Measurements from ENCODE around the gene CLASP1. TPM values are rescaled to one million over a fixed set of nuclear protein-coding genes. Genes with fewer than 3 reads are reported as not detected.
"Not testable (repeated sequence)": the region's sequence is repeated elsewhere in the genome, so short reads cannot be mapped to it uniquely, and the experiment has no call there.

CLASP1 gene
- polyA plus RNA-seq, 1 donor from 2014 or later = 16.0 TPM

- Mint-ChIP-seq H3K27ac (peak overlapping the region in 1 of 3 donors; percentile 20), H3K4me3 (peak overlapping the region in 1 of 4 donors; percentile 34)
These were observed 339.9 kb downstream of the CLASP1 start for GRCh38 chr2:121309323-121309722.

DNA sequence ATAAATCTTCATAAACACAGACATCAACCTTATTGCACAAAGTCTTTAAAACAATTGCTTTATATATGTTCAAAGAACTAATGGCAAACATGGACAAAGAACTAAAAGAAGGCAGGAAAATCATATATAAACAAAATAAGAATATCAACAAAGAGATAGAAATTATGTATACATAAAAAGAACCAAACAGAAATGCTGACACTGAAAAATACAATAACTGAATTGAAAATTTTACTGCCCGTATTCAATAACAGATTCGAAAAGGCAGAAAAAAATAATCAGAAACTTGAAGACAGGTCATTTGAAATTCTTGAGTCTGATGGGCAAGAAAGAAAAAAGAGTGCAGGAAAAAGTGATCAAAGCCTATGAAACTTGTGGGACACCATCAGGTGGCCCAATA is 342.2 kb downstream of the CLASP1 start:
- H3K27me3 Mint-ChIP-seq = peaks cover 26% of the 10 kb centered on the region
- no peak overlapping the region for H3K27ac Mint-ChIP-seq
- H3K4me3 Mint-ChIP-seq = no peak overlapping the region
- H3K36me3 Mint-ChIP-seq = no peaks in the 10 kb centered on the region
- peaks cover 0 to 11% (median 3%) of the 10 kb centered on the region in 3 donors for H3K9me3 Mint-ChIP-seq
- no peaks in the 10 kb centered on the region for H3K4me1 Mint-ChIP-seq

More at GRCh38 chr2:121309323-121309722, 339.9 kb downstream of the CLASP1 start:
- Mint-ChIP-seq H3K4me1 (no peaks in the 10 kb centered on the region), H3K27me3 (peaks cover 19% of the 10 kb centered on the region), H3K36me3 (peaks cover 1% of the 10 kb centered on the region), H3K9me3 (peaks cover 1 to 11% (median 3%) of the 10 kb centered on the region in 3 donors)

DNA sequence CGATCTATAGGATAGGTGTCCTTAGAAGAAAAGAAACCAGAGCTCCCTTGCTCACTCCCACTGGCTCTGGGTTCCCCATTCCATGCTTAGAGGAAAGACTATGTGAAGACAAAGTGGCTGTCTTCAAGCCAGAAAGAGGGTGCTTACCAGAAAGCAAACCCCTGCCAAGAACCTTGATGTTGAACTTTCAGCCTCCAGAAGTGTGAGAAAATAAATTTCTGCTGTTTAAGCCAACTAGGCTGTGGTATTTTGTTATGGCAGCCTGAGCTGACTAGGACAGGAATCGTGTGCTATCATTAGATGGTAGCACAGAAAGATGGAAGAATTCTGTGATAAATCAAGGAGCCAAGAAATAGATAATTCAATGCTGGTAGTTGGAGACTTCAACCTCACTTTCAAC is 344.3 kb downstream of the CLASP1 start:
- Mint-ChIP-seq H3K27me3 (peaks cover 26% of the 10 kb centered on the region), H3K36me3 (no peaks in the 10 kb centered on the region), H3K27ac (no peak overlapping the region), H3K4me3 (no peak overlapping the region), H3K9me3 (peaks cover 0 to 11% (median 3%) of the 10 kb centered on the region in 3 donors), H3K4me1 (no peaks in the 10 kb centered on the region)

GRCh38 chr2:121303531-121304263 is 345.6 kb downstream of the CLASP1 start:
- Mint-ChIP-seq H3K9me3 (peaks cover 0 to 10% (median 3%) of the 10 kb centered on the region in 3 donors), H3K27me3 (peaks cover 23% of the 10 kb centered on the region), H3K36me3 (no peaks in the 10 kb centered on the region), H3K27ac (no peak overlapping the region), H3K4me1 (no peaks in the 10 kb centered on the region), H3K4me3 (no peak overlapping the region)

- not testable (repeated sequence) for H3K4me3 Mint-ChIP-seq, H3K27ac Mint-ChIP-seq, H3K9me3 Mint-ChIP-seq, H3K4me1 Mint-ChIP-seq, H3K36me3 Mint-ChIP-seq
- H3K27me3 Mint-ChIP-seq = peaks cover 16% of the 10 kb centered on the region
These were observed 348.1 kb downstream of the CLASP1 start for GRCh38 chr2:121301190-121301589.

- H3K4me3 Mint-ChIP-seq = no peak overlapping the region
- H3K27ac Mint-ChIP-seq = no peak overlapping the region
- no peaks in the 10 kb centered on the region for H3K36me3 Mint-ChIP-seq
- peaks cover 7% of the 10 kb centered on the region for H3K27me3 Mint-ChIP-seq
- H3K4me1 Mint-ChIP-seq = peaks cover 0 to 3% (median 0%) of the 10 kb centered on the region in 3 donors
- H3K9me3 Mint-ChIP-seq = no peaks in the 10 kb centered on the region
These were observed 350.8 kb downstream of the CLASP1 start for GRCh38 chr2:121298476-121298875.

DNA sequence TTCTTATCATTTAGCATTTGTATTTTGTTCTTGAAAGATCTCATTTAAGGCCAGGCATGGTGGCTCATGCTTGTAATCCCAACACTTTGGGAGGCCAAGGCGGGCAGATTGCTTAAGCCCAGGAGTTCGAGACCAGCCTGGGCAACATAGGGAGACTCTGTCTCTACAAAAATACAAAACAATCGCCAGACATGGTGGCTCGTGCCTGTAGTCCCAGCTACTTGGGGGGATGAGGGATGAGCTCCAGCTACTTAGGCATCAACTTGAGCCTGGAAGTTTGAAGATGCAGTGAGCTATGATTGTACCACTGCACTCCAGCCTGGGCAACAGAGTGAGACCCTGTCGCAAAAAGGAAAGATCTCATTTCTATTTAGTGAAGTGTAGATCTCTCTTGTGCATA is 351.4 kb downstream of the CLASP1 start:
- H3K4me1 Mint-ChIP-seq, H3K9me3 Mint-ChIP-seq, H3K27ac Mint-ChIP-seq, H3K4me3 Mint-ChIP-seq, H3K36me3 Mint-ChIP-seq: not testable (repeated sequence)
- peaks cover 12% of the 10 kb centered on the region for H3K27me3 Mint-ChIP-seq

- Mint-ChIP-seq H3K27ac (no peak overlapping the region), H3K27me3 (peaks cover 11% of the 10 kb centered on the region)
These were observed 351.9 kb downstream of the CLASP1 start for GRCh38 chr2:121297217-121297830.

DNA sequence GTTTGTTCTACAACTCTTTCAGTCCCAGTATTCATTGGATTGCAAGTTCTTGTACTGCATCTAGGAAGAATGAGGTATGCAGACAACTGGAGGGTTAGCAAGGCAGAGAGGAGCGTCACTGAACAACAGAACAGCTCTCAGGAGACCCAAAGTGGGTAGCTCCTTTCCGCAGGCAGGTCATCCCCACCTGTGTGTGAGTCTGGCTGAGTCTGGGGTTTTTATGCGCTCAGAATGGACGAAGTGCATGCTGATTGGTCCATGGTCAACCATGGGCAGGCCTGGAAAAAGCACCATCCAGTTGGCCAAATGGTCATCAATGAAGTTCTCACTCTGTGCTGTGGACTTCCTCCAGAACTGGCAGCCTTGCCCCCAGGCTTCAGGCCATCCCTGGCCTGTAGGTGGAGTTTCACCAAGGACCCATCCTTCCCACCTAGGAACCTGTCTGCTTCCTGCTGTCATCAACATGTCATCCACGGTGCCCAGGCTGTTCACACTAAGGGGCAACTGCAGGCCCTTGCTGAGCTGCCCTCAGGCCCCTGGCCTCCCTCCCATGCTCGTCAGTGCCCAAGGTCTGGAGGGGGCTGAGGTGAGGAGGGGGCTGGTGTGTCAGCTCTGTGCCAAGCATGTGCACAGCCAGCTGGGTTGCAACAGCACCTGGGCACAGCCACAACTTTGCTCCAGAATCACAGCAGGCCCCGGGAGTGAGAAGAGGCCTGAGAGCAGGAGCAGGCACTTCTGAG is 353.2 kb downstream of the CLASP1 start:
- H3K36me3 Mint-ChIP-seq = no peaks in the 10 kb centered on the region
- H3K4me1 Mint-ChIP-seq = peaks cover 0 to 3% (median 0%) of the 10 kb centered on the region in 3 donors
- peaks cover 12% of the 10 kb centered on the region for H3K27me3 Mint-ChIP-seq
- H3K27ac Mint-ChIP-seq = no peak overlapping the region
- H3K4me3 Mint-ChIP-seq = no peak overlapping the region
- peaks cover 0 to 2% (median 0%) of the 10 kb centered on the region in 3 donors for H3K9me3 Mint-ChIP-seq

More at GRCh38 chr2:121297217-121297830, 351.9 kb downstream of the CLASP1 start:
- Mint-ChIP-seq H3K9me3 (peaks cover 0 to 2% (median 0%) of the 10 kb centered on the region in 3 donors), H3K36me3 (no peaks in the 10 kb centered on the region), H3K4me3 (no peak overlapping the region), H3K4me1 (peaks cover 0 to 3% (median 0%) of the 10 kb centered on the region in 3 donors)

GRCh38 chr2:121294881-121295840 is 354.1 kb downstream of the CLASP1 start:
- H3K9me3 Mint-ChIP-seq = peaks cover 0 to 2% (median 0%) of the 10 kb centered on the region in 3 donors
- no peak overlapping the region for H3K27ac Mint-ChIP-seq
- peaks cover 11% of the 10 kb centered on the region for H3K27me3 Mint-ChIP-seq
- H3K4me1 Mint-ChIP-seq = peaks cover 0 to 3% (median 0%) of the 10 kb centered on the region in 3 donors
- no peak overlapping the region for H3K4me3 Mint-ChIP-seq
- no peaks in the 10 kb centered on the region for H3K36me3 Mint-ChIP-seq

GRCh38 chr2:121293450-121294325 is 355.6 kb downstream of the CLASP1 start:
- H3K27ac Mint-ChIP-seq = no peak overlapping the region
- peaks cover 0 to 2% (median 0%) of the 10 kb centered on the region in 3 donors for H3K9me3 Mint-ChIP-seq
- H3K27me3 Mint-ChIP-seq = peaks cover 8% of the 10 kb centered on the region
- no peaks in the 10 kb centered on the region for H3K36me3 Mint-ChIP-seq
- peak overlapping the region in 1 of 4 donors; percentile 34 for H3K4me3 Mint-ChIP-seq
- H3K4me1 Mint-ChIP-seq = peaks cover 0 to 3% (median 0%) of the 10 kb centered on the region in 3 donors

DNA sequence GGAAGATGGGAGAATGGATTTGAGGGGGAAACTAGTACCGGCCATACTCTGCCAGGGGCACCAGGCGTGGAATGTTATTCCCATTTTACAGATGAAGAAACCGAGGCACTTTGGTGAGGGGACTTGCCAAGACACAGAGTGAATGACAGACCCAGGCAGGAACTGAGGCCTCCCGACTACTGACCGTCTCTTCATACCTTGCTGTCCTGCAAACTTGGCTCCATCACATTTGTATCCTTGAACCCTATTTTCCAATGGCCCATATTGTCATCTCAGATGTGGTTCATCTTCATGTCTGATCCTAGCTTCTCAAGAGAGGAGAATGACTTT is 358.0 kb downstream of the CLASP1 start:
- H3K4me1 Mint-ChIP-seq = peaks cover 0 to 8% (median 0%) of the 10 kb centered on the region in 3 donors
- H3K36me3 Mint-ChIP-seq = no peaks in the 10 kb centered on the region
- peaks cover 18% of the 10 kb centered on the region for H3K27me3 Mint-ChIP-seq
- peak overlapping the region in 1 of 3 donors; percentile 71 for H3K27ac Mint-ChIP-seq
- peaks cover 0 to 3% (median 0%) of the 10 kb centered on the region in 3 donors for H3K9me3 Mint-ChIP-seq
- H3K4me3 Mint-ChIP-seq = no peak overlapping the region

DNA sequence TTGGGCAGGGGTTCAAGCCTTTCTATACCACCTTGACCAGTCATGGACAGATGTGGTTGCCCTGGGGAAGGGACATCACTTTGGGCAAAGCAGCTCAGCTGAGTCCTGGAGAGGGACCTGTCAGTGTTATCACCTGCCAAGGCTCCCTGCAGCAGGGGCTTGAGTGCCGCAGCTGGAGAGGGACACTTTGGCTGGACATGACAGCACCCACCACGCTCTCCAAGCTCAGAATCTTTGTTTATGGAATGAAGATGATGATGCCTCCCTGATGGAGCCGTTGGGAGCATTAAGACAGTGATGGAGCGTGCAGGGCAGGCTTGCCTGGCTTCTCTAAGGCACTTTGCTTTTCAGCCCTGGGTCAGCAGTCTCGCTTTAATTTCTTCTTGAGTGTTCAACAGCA is 360.0 kb downstream of the CLASP1 start:
- Mint-ChIP-seq H3K9me3 (peaks cover 0 to 3% (median 0%) of the 10 kb centered on the region in 3 donors), H3K4me1 (peaks cover 0 to 11% (median under 1%) of the 10 kb centered on the region in 3 donors), H3K4me3 (no peak overlapping the region), H3K27me3 (peaks cover 28% of the 10 kb centered on the region), H3K27ac (no peak overlapping the region), H3K36me3 (no peaks in the 10 kb centered on the region)
